Measurements from ENCODE around the gene CAMTA1.

- no peak for TF ChIP-seq POLR2A (IDR thresholded peaks at IDR 0.05)
- no peak for TF ChIP-seq CTCF (IDR thresholded peaks at IDR 0.05)
These were observed 847.4 kb downstream of the CAMTA1 start for GRCh38 chr1:7632681-7633080.

Data from prostate gland (tissue), 2 donors.